Right renal cortex interstitium (tissue), 3 donors: ENCODE data around the gene TEP1. TPM values are rescaled to one million over a fixed set of nuclear protein-coding genes. Genes with fewer than 3 reads are reported as not detected.
"Not testable (repeated sequence)": the region's sequence is repeated elsewhere in the genome, so short reads cannot be mapped to it uniquely, and the experiment has no call there.

Experiments used
- DNase-seq, 3 donors: peaks; one replicate each; pipeline ENCODE4 v3.0.0-alpha.2; 2013; ENCODE audit warnings: low read depth in 3 of 3, low spot score in 2 of 3
- polyA plus RNA-seq, 3 donors: library from polyadenylated mRNA; unstranded; fragments of 120-200 nt; gene quantifications; one replicate each; pipeline ENCODE4 v1.2.1, GENCODE V29; 2013; ENCODE audit not compliant: insufficient read length in 3 of 3

TEP1 gene
- polyA plus RNA-seq, 3 donors, result 17.1 to 18.4 (median 18.4) TPM

- DNase-seq, result no peak
These were observed 67.9 kb downstream of the TEP1 start for GRCh38 chr14:20345366-20345765.

- no peak for DNase-seq
These were observed 69.5 kb downstream of the TEP1 start for GRCh38 chr14:20343862-20344220.

GRCh38 chr14:20343092-20343861 lies 70.0 kb downstream of the TEP1 start, which contains the start of gene PARP2:
PARP2 (plus strand) TSS chr14:20343635; CDS start chr14:20343642, 7 bp downstream.
- DNase-seq, result peak; percentile 100

- no peak for DNase-seq
These were observed 71.7 kb downstream of the TEP1 start for GRCh38 chr14:20341646-20342045.

- DNase-seq, result not testable (repeated sequence)
These were observed 72.3 kb downstream of the TEP1 start for GRCh38 chr14:20341032-20341431.

GRCh38 chr14:20334017-20334416 lies 79.3 kb downstream of the TEP1 start:
- no peak for DNase-seq

- DNase-seq, result peak in 1 of 3 donors; percentile 21
These were observed 79.8 kb downstream of the TEP1 start for GRCh38 chr14:20333494-20333841.

- DNase-seq, result peak; percentile 76 to 81 (median 80)
These were observed 80.4 kb downstream of the TEP1 start, which contains the start of gene CCNB1IP1 for GRCh38 chr14:20332788-20333493. CCNB1IP1 (minus strand) TSS chr14:20333279; CDS start chr14:20316523, 16,756 bp downstream.

- DNase-seq, result peak in 1 of 3 donors; percentile 46
These were observed 80.9 kb downstream of the TEP1 start for GRCh38 chr14:20332431-20332787.

- DNase-seq, result no peak
These were observed 82.2 kb downstream of the TEP1 start for GRCh38 chr14:20331053-20331613.

GRCh38 chr14:20329355-20329754 lies 83.9 kb downstream of the TEP1 start:
- DNase-seq, result no peak

- no peak for DNase-seq
These were observed 84.6 kb downstream of the TEP1 start for GRCh38 chr14:20328705-20329104.

- peak in 2 of 3 donors; percentile 45 to 53 for DNase-seq
These were observed 86.1 kb downstream of the TEP1 start for GRCh38 chr14:20327005-20327869.

GRCh38 chr14:20317720-20318119 lies 95.6 kb downstream of the TEP1 start:
- DNase-seq, result no peak

Other genes starting within 250 kb of the TEP1 start
- not detected for gene OR11G2, start 222.6 kb downstream of the TEP1 start, polyA plus RNA-seq
- not detected for gene OR11H6, start 189.8 kb downstream of the TEP1 start, polyA plus RNA-seq
- gene OR11H7, start 184.5 kb downstream of the TEP1 start, polyA plus RNA-seq, result under 1 TPM; 0.43 to 0.55 (median 0.45) TPM
- not detected for gene OR11H4, start 174.2 kb downstream of the TEP1 start, polyA plus RNA-seq
- gene TTC5, start 107.5 kb downstream of the TEP1 start, polyA plus RNA-seq, result 10 to 100 TPM; 26.5 to 33.5 (median 32.2) TPM
- gene CCNB1IP1, start 80.2 kb downstream of the TEP1 start, polyA plus RNA-seq, result 100 to 1,000 TPM; 115 to 138 (median 118) TPM
- gene PARP2, start 69.9 kb downstream of the TEP1 start, polyA plus RNA-seq, result 10 to 100 TPM; 47.2 to 63.9 (median 47.3) TPM
- under 1 TPM; 0.35 to 0.50 (median 0.45) TPM for gene KLHL33, start 22.7 kb upstream of the TEP1 start, polyA plus RNA-seq
- gene OSGEP, start 41.3 kb upstream of the TEP1 start, polyA plus RNA-seq, result 10 to 100 TPM; 46.3 to 56.0 (median 55.0) TPM
- 100 to 1,000 TPM; 315 to 334 (median 325) TPM for gene APEX1, start 41.7 kb upstream of the TEP1 start, polyA plus RNA-seq
- gene PIP4P1, start 47.9 kb upstream of the TEP1 start, polyA plus RNA-seq, result 10 to 100 TPM; 31.2 to 40.7 (median 32.7) TPM
- 10 to 100 TPM; 65.3 to 72.8 (median 71.7) TPM for gene PNP, start 55.9 kb upstream of the TEP1 start, polyA plus RNA-seq
- under 1 TPM in 1 of 3 donors, not detected in 2; 0.18 TPM for gene RNASE10, start 92.0 kb upstream of the TEP1 start, polyA plus RNA-seq
- not detected for gene RNASE9, start 147.5 kb upstream of the TEP1 start, polyA plus RNA-seq
- not detected for gene RNASE11, start 174.5 kb upstream of the TEP1 start, polyA plus RNA-seq
- gene RNASE12, start 177.9 kb upstream of the TEP1 start, polyA plus RNA-seq, result not detected
- not detected for gene OR6S1, start 228.2 kb upstream of the TEP1 start, polyA plus RNA-seq